GM08714 (cell line): ENCODE results near the gene PAX7.

Experiments used
- H3K4me3 ChIP-seq: fragments of 200-500 bp; sonication (Bioruptor generic); 2 replicates; pipeline ENCODE4 v1.5.1; 2014; ENCODE audit warnings: mild to moderate bottlenecking, low read length, inconsistent platforms
- ZNF274 ChIP-seq: IDR thresholded peaks from 2 replicates; pipeline ENCODE4 v1.6.1; 2012; ENCODE audit warnings: mild to moderate bottlenecking, low read depth, low read length

PAX7 gene

DNA sequence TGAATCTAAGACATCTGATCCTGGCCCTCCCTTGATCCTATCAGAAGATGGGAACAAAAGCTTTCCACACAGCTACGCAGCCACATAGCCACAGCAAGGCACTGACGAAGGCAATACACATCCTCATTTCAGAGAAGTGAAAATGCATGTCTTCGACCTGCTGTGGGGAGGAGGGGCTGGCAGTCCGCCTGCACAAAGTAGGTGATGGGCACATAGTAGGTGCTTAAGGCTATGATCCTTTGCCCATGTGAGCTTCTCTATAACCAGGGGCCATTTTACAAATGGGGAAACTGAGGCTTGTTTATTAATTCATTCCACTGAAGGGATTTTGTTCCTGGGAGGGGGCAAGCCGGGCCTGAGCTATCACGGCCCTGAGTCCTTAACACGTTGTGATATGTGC, 94.2 kb downstream of the PAX7 start:
- H3K4me3 ChIP-seq: no peak overlapping the region
- TF ChIP-seq ZNF274: no peak

DNA sequence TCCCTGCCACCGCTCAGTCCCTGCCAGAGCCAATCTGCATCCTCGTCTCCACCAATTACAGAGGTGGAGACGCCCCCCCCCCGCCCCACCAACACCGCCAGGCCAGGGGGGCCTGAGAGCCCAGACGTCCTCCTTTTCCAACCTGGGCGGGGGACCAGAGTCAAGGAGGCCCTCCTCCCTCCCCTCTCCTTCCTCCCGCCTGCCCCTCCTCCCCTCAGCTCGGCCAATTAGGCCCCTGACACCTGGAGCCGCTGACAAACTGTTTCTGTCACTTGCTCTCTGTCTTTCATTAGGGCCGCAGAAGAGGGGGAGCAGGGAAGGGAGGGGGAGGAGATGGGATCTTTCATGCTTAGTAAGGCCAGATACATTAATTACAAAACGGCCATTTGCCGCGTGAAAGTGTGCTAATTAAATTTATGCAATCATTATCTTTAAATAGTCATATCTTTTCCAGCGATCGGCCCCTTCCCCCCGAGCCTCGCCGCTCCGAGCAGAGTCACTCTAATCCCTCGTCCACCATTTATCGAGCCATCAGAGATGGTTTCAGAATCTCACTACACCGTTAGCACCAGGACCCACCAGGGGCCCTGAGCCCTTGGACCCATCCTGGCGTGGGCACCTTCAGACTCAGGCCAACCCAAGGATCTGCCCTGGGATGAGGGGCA, 94.7 kb downstream of the PAX7 start:
- TF ChIP-seq ZNF274: no peak
- H3K4me3 ChIP-seq: no peak overlapping the region

DNA sequence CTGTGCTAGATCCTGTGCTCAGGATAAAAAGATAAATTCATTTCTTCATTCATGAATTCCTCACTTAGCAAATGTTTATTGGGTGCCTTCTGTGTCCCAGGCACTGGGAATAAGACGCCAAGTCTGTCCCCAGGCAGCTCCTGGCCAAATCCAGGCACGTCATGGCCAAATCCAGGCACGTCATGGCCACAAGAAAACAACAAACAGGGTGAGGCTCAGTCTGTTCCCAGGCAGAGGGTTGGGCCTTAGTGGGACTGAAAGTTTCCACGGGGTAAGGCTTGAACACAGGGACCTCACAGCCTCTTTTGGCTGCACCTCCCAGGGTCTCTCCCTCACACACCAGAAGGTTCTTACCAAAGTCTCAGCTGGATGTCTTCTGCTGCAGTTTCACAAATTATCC, 95.7 kb downstream of the PAX7 start:
- no peak overlapping the region for H3K4me3 ChIP-seq
- no peak for TF ChIP-seq ZNF274

DNA sequence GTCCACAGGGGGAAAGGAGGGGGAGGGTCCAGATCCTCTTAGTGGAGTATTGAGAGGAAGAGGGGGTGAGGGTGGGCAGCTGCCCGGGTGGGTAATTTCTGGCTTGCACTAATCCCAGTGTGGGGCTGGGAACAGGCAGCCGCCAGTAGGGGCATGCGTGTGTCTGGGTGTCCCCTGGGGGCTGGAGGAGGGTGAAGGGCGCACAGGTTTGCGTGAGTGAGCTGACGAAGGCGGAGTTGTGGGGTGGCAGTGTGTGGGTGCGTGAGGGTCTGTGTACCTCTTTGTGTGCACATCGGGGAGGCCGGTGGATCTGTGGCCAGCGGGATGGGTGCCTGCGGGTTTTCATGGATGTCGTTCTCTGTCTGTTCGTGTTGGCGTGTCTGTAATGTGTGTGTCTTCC, 97.3 kb downstream of the PAX7 start:
- no peak overlapping the region for H3K4me3 ChIP-seq
- TF ChIP-seq ZNF274: no peak

DNA sequence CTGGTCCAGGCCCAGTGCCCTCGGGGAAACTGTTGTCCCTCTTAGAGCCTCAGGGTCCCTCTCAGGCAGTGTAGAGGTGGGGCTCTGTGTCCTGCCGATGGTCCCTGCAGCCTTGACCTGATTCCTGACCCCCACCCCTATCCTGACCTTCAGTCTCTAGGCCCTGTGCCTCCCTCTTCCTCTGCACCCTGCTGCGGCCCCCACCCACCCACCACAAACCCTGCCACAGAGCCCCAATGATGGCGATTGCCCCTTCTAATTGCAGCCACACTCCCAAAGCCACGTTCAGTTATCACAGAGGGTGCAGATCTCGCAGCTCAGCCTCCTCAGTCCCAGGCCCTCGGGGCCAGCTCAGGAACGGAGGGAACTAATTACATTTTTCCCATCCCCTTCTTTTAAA, 99.7 kb downstream of the PAX7 start:
- H3K4me3 ChIP-seq: no peak overlapping the region
- TF ChIP-seq ZNF274: no peak

DNA sequence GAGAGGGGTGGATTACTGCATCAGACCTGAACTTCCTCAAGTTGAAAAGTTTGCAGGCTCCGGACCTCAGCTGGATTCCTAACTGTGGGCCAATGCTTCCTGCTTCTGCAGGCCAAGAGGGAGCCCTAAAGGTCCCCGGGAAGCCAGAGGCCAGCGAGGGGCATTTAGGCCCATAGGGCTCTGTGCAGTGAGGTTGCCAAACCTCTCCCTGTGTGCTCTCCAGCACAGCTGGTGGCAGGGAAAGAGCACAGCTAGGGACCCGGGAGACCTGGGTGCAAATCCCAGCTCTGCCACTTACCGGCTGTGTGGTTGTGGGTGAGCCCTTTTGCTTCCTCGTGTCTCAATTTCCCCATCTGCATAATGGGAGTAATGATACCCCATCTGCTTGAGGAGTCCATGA, 100.5 kb downstream of the PAX7 start:
- no peak for TF ChIP-seq ZNF274
- no peak overlapping the region for H3K4me3 ChIP-seq

DNA sequence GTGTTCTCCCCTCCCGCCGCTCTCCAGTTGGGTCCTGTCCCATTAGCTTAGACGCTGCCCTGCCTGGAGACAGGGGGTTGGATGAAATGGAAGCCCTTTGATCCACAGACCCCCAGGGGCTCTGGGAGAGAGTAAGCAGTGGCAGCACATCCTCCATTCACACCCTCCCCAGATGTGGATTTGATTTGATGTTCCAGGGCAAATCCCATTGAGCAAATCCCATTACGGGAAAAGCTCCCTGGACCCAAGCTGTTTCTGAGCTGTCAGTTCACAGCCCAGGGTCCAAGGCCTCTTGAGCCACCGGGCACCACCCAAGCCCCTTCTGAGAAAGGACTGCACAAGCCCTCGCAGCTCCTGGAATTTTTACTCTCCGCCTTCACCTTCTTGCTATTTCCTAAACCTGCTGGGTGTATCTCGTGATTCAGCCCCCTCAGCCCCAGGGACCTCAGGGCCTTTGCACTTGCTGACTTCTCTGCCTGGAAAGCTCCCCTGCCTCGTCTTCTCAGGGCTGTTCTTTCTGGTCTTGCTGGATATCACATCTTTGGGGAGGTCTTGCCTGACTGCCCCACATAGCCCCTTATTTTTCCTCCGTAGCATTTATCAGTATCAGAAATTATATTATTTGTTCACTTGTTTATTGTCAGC, 101.1 kb downstream of the PAX7 start:
- no peak for TF ChIP-seq ZNF274

DNA sequence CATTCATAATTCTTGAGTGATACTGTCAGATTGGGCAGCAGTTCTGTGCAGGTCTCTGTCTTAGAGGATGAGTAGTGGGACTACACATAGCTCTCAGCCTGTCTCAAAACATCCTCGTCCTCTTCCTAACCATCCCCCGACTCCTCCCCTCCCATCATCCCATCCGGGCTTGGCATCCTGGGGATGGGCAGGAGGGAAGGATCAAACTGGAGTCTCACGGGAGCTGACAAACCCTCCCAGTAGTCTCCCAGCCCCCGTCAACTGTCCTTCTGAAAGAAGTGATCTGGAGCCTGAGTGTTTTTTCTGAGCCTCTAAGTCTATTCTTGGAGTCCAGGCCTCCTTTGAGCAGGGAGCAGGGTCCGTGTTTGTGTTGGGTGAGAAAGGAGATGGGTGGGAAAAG, 102.0 kb downstream of the PAX7 start:
- no peak overlapping the region for H3K4me3 ChIP-seq
- no peak for TF ChIP-seq ZNF274

More for the DNA sequence above, 101.1 kb downstream of the PAX7 start:
- H3K4me3 ChIP-seq: no peak overlapping the region

DNA sequence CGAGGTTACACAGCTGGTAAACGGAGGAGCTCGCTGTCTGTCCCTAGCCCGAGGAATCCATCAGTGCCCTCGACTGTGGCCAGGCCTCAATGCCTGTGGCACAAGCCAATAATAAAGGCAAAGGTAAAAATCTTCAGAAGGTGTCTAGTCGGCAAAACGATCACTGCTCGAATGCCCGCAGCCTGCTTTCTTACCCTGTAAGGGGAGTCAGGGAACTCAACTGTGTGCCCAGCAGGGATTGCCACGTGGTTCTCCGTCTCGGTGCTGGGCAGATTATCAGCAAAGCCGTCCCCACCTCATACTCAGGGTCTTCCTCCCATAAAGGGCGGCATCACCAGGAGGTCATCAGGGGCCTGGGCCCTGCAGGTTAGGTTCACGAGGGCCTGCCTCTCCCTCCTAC, 103.4 kb downstream of the PAX7 start:
- H3K4me3 ChIP-seq: no peak overlapping the region
- TF ChIP-seq ZNF274: no peak

DNA sequence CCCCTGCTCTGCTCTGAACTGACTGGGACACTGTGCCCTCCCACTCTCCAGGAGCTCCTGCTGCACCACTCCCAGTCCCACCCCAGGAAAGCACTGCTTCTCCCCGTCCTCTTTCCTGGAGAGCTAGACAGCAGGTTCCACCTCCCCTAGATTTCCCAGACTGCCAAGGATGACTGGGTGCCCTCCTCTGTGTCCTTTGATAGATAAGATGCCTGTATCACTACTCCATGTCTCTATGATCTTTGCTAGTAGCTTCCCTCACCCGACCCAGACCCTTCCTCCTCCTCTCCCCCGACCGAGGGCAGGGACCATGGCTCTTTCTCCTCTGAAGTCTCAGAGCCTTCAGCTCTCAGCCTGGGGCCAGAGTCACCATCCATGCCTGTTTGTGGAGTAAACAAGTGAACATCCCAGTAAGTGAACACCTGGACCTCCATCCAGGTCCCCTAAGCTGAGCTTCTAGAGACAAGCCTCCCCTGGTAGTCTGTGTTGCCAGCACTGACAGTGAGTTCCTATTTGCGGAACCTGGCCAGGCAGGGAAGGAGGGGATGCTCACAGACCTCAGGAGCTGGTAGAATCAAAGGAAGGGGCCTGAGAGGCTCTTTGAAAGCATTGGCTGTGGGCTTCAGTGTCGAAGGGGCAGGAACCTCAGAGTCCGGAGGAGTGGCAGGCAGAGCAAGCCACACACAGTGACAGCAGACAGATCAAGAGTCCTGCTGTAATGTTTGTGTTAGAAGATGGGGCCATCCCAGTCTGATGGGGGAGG, 104.0 kb downstream of the PAX7 start:
- no peak for TF ChIP-seq ZNF274

DNA sequence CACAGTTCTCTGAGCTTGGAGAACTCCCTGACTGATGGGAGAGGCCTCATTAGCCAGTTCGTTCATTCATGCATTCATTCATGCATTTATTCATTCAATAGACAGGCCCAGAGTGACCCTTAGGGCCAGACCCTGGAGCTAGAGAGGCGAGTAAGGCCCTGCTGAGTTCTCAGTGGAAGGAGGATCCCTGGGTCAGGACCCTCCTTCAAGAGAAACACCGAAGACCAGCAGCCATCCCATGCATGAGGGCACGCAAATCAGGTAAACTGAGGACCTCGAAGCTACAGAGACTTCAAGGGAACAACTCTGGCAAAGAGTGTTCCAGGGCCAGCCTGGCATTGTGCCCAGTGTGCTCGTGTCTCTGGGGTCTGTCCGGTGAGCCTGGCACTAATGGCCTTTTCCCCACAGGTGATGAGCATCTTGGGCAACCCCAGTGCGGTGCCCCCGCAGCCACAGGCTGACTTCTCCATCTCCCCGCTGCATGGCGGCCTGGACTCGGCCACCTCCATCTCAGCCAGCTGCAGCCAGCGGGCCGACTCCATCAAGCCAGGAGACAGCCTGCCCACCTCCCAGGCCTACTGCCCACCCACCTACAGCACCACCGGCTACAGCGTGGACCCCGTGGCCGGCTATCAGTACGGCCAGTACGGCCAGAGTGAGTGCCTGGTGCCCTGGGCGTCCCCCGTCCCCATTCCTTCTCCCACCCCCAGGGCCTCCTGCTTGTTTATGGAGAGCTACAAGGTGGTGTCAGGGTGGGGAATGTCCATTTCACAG, 104.8 kb downstream of the PAX7 start:
- H3K4me3 ChIP-seq: no peak overlapping the region
- no peak for TF ChIP-seq ZNF274

More for the DNA sequence above, 104.0 kb downstream of the PAX7 start:
- no peak overlapping the region for H3K4me3 ChIP-seq

DNA sequence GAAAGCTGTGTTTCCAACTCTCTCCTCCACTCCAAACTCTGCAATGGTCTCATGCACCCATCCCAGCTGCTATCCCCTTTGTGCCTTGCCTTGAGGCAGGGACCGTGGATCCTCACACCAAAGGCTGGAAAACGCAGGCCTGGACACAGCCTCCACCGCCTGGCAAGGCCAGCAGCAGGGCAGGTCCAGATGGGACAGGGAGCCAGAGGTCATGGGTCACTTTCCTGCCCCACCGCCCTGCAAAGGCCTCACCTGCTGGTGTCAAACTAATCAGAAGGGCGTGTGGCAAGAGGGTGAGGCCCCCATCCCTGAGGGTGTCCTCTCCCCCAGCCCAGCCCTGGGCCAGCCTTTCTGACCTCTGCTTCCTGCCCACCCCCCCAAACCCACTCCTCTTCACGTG, 106.3 kb downstream of the PAX7 start:
- no peak for TF ChIP-seq ZNF274
- no peak overlapping the region for H3K4me3 ChIP-seq

DNA sequence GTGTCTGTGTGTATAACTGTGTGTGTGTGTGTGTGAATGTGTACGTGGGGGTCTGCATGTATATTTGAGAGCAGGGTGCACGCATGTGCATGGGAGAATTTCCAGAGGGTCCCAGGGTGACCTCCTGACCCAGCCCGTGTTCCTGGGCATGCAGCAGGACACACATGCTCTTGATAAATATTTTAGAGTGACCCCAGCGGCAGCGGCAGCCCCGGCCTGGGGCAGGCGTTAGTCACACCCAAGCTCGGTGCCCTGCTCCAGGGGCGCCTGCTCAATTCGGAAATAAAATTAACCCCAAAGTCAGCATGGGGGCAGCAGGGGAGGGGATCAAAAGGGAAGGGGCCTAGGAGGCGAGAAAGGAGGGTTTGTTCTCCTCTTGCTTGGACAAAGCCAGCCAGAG, 107.5 kb downstream of the PAX7 start:
- H3K4me3 ChIP-seq: no peak overlapping the region
- TF ChIP-seq ZNF274: no peak

DNA sequence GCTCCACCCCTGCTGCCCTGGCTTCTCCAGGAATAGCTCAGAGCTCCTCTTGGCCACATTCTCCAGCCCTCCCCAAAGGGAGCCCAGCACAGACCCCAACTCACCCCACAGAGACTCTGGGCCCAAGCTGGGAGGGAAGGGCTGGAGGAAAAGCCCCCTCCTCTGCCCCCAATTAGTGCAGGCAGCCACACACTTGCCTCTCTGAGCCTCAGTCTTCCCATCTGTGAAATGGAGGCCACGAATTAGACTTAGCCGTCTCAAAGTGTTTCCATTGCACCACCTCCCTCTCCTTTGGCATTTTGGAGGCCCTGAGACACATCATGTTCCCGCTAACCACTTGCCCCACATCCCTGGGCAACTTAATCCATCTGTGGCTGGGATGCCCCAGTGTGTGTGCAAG, 108.0 kb downstream of the PAX7 start:
- no peak for TF ChIP-seq ZNF274
- H3K4me3 ChIP-seq: no peak overlapping the region
